ENCODE data around the gene TNK1. TPM values are rescaled to one million over a fixed set of nuclear protein-coding genes. Genes with fewer than 3 reads are reported as not detected.

The TNK1 gene
- total RNA-seq, 2 donors from 2014 or later = 11.0 to 11.7 TPM

- peak; percentile 75 for DNase-seq
- H3K27me3 ChIP-seq (ENCODE audit: control insufficient read depth, insufficient read depth, low read length, poor library complexity, severe bottlenecking) = peaks cover 39% of the 10 kb centered on the region
- no peak overlapping the region for H3K27ac ChIP-seq (ENCODE audit: low read depth, low read length)
- peaks cover 47% of the 10 kb centered on the region for H3K27me3 Mint-ChIP-seq (ENCODE audit: insufficient read depth)
- peaks cover 5% of the 10 kb centered on the region for H3K9me3 Mint-ChIP-seq
- no peaks in the 10 kb centered on the region for H3K36me3 ChIP-seq (ENCODE audit: control insufficient read depth, insufficient read depth, low read length)
- H3K9ac ChIP-seq (ENCODE audit: extremely low read depth, low read length, poor library complexity, severe bottlenecking) = no peak overlapping the region
- H3K9me3 ChIP-seq (ENCODE audit: control insufficient read depth, low read length) = peaks cover 9% of the 10 kb centered on the region
- peaks cover 2% of the 10 kb centered on the region for H3K36me3 Mint-ChIP-seq (ENCODE audit: low read depth)
- no peak overlapping the region for H3K27ac Mint-ChIP-seq
- WGBS, 2 experiments (ENCODE audit: insufficient coverage in 1 of 2, insufficient read length in 1 of 2) = 86 to 100% methylated on average over 4 to 7 of the region's 7 CpGs
- H3K4me1 Mint-ChIP-seq = peaks cover 9% of the 10 kb centered on the region
- peak; percentile 26 for TF ChIP-seq CTCF (conservative IDR thresholded peaks at IDR 0.05)
- peaks cover 4% of the 10 kb centered on the region for H3K4me1 ChIP-seq (ENCODE audit: control insufficient read depth, insufficient read depth, low read length)
- peak overlapping the region; percentile 84 for H3K4me3 ChIP-seq (ENCODE audit: low read length)
- peak overlapping the region; percentile 72 for H3K4me3 Mint-ChIP-seq
Measured at GRCh38 chr17:7380321-7380720, 568 bp upstream of the TNK1 start.

DNA sequence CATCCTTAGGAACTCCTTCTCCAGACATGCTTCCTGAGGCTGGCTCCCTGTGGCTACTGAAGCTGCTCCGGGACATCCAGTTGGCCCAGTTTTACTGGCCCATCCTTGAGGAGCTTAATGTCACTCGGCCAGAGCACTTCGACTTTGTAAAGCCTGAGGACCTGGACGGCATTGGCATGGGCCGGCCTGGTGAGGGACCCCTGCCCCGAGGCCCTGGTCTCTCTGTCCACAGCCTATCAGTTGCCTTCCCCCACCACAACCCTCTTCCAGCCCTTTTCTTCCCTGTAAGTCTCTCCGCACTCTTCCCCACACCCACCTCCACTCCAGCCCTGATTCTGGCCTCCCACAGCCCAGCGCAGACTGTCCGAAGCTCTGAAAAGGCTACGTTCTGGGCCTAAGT, 2.0 kb downstream of the TNK1 start:
- WGBS, 2 experiments (ENCODE audit: insufficient coverage in 1 of 2, insufficient read length in 1 of 2) = 88 to 92% methylated on average over 9 to 10 of the region's 10 CpGs
- Histone ChIP-seq H3K9ac (ENCODE audit: extremely low read depth, low read length, poor library complexity, severe bottlenecking) (no peak overlapping the region), H3K4me1 (ENCODE audit: control insufficient read depth, insufficient read depth, low read length) (peaks cover 4% of the 10 kb centered on the region), H3K4me3 (ENCODE audit: low read length) (no peak overlapping the region), H3K27me3 (ENCODE audit: control insufficient read depth, insufficient read depth, low read length, poor library complexity, severe bottlenecking) (peaks cover 39% of the 10 kb centered on the region), H3K9me3 (ENCODE audit: control insufficient read depth, low read length) (peaks cover 9% of the 10 kb centered on the region), H3K27ac (ENCODE audit: low read depth, low read length) (no peak overlapping the region), H3K36me3 (ENCODE audit: control insufficient read depth, insufficient read depth, low read length) (no peaks in the 10 kb centered on the region)
- H3K27ac Mint-ChIP-seq = no peak overlapping the region
- peaks cover 18% of the 10 kb centered on the region for H3K36me3 Mint-ChIP-seq (ENCODE audit: low read depth)
- H3K9me3 Mint-ChIP-seq = peaks cover 5% of the 10 kb centered on the region
- TF ChIP-seq CTCF (conservative IDR thresholded peaks at IDR 0.05) = no peak
- peaks cover 9% of the 10 kb centered on the region for H3K4me1 Mint-ChIP-seq
- H3K27me3 Mint-ChIP-seq (ENCODE audit: insufficient read depth) = peaks cover 46% of the 10 kb centered on the region
- no peak overlapping the region for H3K4me3 Mint-ChIP-seq
- DNase-seq = peak; percentile 53

- WGBS, 2 experiments (ENCODE audit: insufficient coverage in 1 of 2, insufficient read length in 1 of 2) = 92 to 93% methylated on average over 6 to 11 of the region's 11 CpGs
- no peak for TF ChIP-seq CTCF (conservative IDR thresholded peaks at IDR 0.05)
- Histone ChIP-seq H3K36me3 (ENCODE audit: control insufficient read depth, insufficient read depth, low read length) (no peaks in the 10 kb centered on the region), H3K27me3 (ENCODE audit: control insufficient read depth, insufficient read depth, low read length, poor library complexity, severe bottlenecking) (peaks cover 39% of the 10 kb centered on the region), H3K4me3 (ENCODE audit: low read length) (no peak overlapping the region), H3K9ac (ENCODE audit: extremely low read depth, low read length, poor library complexity, severe bottlenecking) (no peak overlapping the region), H3K9me3 (ENCODE audit: control insufficient read depth, low read length) (peaks cover 9% of the 10 kb centered on the region), H3K4me1 (ENCODE audit: control insufficient read depth, insufficient read depth, low read length) (peaks cover 4% of the 10 kb centered on the region), H3K27ac (ENCODE audit: low read depth, low read length) (no peak overlapping the region)
- Mint-ChIP-seq H3K36me3 (ENCODE audit: low read depth) (peaks cover 20% of the 10 kb centered on the region), H3K4me3 (no peak overlapping the region), H3K27ac (no peak overlapping the region), H3K27me3 (ENCODE audit: insufficient read depth) (peaks cover 46% of the 10 kb centered on the region), H3K9me3 (peaks cover 5% of the 10 kb centered on the region), H3K4me1 (peaks cover 9% of the 10 kb centered on the region)
- peak; percentile 49 for DNase-seq
Measured at GRCh38 chr17:7383371-7383741, 2.5 kb downstream of the TNK1 start.

Data from endodermal cell (in vitro differentiated cells).